Activated CD4-positive, alpha-beta T cell treated with anti-CD3 and anti-CD28 coated beads for 24 hours (primary cell): Measurements from ENCODE around the gene PFKM.

ENCODE experiments used
- DNase-seq, 2 donors: peaks; one replicate each; pipeline ENCODE4 v3.0.0-alpha.2; 2020; ENCODE audit warnings: low read depth in 2 of 2

The PFKM gene

GRCh38 chr12:48119078-48119833, at the start of gene PFKM:
Gene PFKM, plus strand, starts transcription at chr12:48119364. Its CDS starts 3,411 bp downstream, at chr12:48122775.
- peak; percentile 60 for DNase-seq

GRCh38 chr12:48070033-48070432, 49.1 kb upstream of the PFKM start:
- no peak for DNase-seq

DNA sequence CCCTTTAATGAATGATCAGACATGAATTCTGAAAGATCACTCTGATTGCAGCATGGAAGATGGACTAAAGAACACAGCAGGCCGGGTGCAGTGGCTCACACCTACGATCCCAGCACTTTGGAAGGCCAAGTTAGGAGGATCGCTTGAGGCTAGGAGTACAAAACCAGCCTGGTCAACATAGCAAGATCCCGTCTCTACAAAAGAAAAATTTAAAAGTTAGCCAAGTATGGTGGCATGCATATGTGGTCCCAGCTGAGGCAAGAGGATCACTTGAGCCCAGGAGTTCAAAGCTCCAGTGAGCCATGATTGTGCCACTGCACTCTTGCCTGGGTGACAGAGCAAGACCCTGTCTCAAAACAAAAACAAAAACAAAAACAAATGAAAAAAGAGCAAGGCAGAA, 48.4 kb upstream of the PFKM start:
- DNase-seq, result no peak

GRCh38 chr12:48071808-48072207, 47.4 kb upstream of the PFKM start:
- DNase-seq, result no peak

- DNase-seq, result no peak
These were observed 46.9 kb upstream of the PFKM start for GRCh38 chr12:48072266-48072665.

GRCh38 chr12:48074266-48074665, 44.9 kb upstream of the PFKM start:
- DNase-seq, result no peak

GRCh38 chr12:48075832-48076231, 43.3 kb upstream of the PFKM start:
- no peak for DNase-seq

DNA sequence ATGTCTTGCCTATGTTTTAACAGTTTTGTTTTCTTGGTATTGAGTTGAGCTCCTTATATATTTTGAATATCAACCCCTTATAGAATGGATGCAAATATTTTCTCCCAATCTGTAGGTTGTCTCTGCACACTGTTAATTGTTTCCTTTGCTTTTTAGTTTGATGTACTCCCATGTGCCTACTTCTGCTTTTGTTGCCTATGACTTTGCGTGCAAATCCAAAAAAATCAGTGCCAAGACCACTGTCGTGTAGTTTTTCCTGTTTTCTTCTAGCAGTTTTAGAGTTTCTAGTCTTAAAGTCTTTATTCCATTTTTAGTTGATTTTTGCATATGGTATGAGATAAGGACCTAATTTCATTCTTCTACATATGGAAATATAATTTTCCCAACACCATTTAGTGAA, 42.1 kb upstream of the PFKM start:
- no peak for DNase-seq

GRCh38 chr12:48078901-48079300, 40.3 kb upstream of the PFKM start:
- DNase-seq, result no peak

GRCh38 chr12:48080285-48080684, 38.9 kb upstream of the PFKM start:
- DNase-seq, result no peak

DNA sequence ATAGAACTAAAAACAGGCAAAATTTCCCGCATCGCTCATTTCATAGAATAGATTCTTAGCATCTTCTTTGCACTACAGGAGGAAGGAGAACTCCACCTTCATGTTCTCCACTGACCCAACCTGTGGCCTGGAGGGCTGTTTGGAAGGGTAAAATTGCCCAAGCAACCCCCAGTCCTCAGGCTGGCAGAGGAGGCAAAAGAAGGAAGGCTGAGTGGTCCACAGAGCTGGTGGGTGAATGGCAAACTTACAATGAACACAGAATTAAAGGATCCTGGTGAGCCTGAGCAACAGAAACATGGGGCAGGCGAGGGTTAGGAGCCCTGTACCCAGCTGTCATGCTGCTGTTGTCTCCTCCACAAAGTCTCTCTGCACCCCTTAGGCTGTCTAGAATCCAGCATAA, 38.3 kb upstream of the PFKM start:
- DNase-seq, result no peak

DNA sequence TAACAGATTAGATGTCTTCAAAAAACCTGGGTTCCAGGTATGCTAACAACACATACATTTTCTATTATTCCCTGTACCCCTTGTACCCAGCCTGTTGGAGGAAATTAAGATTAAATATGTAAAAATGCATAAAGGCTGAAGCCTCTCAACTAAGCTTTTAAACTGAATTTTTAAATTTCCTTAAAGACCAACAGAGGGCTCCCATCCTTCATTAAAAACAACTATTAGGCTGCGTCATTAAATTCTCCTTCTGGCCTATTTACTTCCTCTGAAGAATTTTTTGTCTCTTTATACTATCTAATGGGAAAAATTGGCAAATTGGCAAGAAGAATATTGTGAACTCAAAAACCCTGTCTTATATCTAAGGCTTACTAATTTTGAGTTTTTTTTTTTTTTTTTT, 35.1 kb upstream of the PFKM start:
- no peak for DNase-seq

- DNase-seq, result no peak
These were observed 34.2 kb upstream of the PFKM start for GRCh38 chr12:48084841-48085460.

DNA sequence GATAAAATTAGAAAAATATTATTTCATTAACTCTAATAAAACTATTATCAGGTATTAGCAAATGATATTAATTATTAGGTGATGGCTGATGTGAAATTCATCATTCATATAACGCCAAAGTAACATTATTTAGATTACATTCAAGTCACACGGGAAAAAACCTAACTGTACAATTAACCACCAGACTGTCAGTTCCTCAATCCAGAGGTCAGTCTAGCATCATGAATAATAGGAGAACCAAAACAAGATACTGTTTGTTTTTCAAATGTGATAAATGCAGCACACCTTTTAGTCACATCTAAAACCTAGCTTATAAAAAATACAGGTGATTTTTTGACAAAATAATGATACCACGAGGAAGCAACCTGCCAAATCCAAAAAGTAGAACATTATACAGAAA, 32.8 kb upstream of the PFKM start:
- no peak for DNase-seq

DNA sequence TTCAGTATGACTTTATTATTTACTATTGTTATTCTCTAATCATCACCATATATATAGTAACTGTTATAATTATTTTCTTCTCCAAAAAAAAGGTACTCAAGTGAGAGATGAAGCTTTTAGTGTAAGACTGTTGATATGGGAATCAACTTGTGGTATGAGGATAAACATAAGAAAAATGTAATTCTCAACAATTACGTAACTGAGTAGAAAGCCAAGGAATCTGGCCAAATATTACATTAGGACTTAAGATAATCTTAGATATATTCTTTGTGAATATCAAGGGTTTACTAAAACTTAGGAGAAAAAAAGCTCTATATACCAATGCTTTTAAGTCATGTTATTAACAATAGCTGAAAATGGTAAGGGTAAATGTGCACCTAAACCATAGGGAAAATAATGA, 26.6 kb upstream of the PFKM start:
- no peak for DNase-seq

DNA sequence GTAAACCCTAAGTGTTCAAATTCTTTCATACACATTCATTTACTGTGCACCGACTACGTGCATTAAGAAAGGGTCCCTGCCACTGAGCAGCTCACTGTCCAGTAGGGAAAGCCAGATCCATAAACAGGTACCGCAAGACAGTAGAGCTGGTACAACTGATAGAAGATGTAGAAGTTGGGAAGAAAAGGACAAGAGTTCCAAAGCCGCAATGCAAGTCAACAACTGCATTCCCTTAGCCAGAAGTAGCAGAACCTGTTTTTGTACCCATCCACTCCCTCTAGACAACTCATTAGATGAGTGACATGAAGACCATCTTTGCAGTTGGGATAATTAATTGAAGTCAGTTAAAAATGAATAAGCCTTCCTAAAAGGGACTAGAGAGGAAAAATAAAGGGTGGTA, 14.6 kb upstream of the PFKM start:
- no peak for DNase-seq

DNA sequence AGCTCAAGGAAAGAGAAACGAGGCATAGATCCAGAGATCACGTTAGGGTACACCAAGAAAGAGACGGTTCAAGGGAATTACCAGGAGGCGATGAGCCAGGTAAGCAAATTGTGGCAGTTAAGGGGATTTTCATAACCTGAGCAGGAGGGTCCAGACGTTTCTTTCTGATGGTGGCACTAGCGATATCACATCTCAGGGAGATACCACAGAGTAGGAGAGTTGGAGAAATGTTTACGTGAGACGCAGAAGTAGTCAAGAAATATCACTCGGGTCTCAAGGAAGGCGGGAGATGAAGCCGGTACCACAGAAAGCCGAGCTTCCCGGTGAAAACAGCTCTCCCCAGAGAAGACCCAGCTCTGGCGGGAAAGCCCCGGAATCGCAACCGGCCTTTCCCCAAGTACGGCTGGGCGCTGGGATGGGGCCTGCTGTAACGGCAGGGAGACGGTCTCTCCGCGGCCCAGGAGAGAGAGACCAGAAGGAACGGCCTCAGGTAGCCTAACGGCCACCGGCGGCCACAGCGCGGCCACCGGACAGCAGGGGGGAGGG, 13.8 kb upstream of the PFKM start:
- peak; percentile 15 to 19 for DNase-seq

- peak; percentile 87 for DNase-seq
These were observed 13.1 kb upstream of the PFKM start, which contains the start of gene SENP1 for GRCh38 chr12:48105867-48106680. Gene SENP1, minus strand, starts transcription at chr12:48106079. Its CDS starts 4,607 bp downstream, at chr12:48101472.

GRCh38 chr12:48106681-48107613, 12.2 kb upstream of the PFKM start:
- DNase-seq, result no peak

DNA sequence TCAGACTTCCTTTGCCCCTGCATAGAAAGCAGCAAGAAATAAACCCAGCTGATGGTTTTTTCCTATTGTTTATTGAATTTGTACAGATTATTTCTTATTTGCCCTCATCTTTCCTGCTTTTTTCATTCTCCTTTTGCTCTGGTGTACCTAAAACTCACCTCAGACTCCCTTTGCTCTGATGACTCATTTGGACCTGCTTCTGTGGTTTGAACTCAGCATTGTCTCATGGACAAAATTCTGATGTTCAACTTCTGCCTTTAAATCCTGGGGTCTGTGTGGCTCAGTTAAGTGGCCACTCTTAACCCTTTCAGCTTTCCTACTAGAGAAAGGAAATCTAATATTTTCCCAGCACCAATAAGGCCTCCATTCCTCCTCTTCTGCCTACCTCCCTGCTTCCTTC, 9.7 kb upstream of the PFKM start:
- no peak for DNase-seq

- DNase-seq, result no peak
These were observed 8.4 kb upstream of the PFKM start for GRCh38 chr12:48110691-48111311.
